Ovary (tissue), 3 donors: Measurements from ENCODE around the gene DESI1.

Experiments used
- CTCF ChIP-seq, 3 donors: fragments of 450-650 bp in 2 of 3; fragments of 200-600 bp in 1 of 3; IDR thresholded peaks; one replicate each; pipeline versions ENCODE4 v1.5.1 to v1.8.0; 2016 to 2022; ENCODE audit warnings: antibody characterized with exemption in 3 of 3, mild to moderate bottlenecking in 1 of 3
- EP300 ChIP-seq: sonication (generic); formaldehyde crosslinking; IDR thresholded peaks from one replicate; pipeline ENCODE4 v1.6.1; 2017; ENCODE audit warnings: antibody characterized with exemption
- donor health status: DM: no; HTN: no; CAD: no.

- TF ChIP-seq CTCF (IDR thresholded peaks at IDR 0.05) (no peak), EP300 (no peak)
These were observed 25.1 kb downstream of the DESI1 start for GRCh38 chr22:41595703-41596102.
